ENCODE measurements around the gene TMEM92.
A peak's percentile ranks its signal among the peaks of the same experiment; 100 is the strongest.
"Not testable (repeated sequence)": the region's sequence is repeated elsewhere in the genome, so short reads cannot be mapped to it uniquely, and the experiment has no call there.

TMEM92 gene

GRCh38 chr17:50262001-50262794 lies 12.1 kb upstream of the TMEM92 start:
- DNase-seq (ENCODE audit: low read depth) = no peak

- no peak for DNase-seq (ENCODE audit: low read depth)
These were observed 10.7 kb upstream of the TMEM92 start for GRCh38 chr17:50263331-50264262.

- DNase-seq (ENCODE audit: low read depth) = no peak
These were observed 9.8 kb upstream of the TMEM92 start for GRCh38 chr17:50264263-50265113.

- DNase-seq (ENCODE audit: low read depth) = no peak
These were observed 9.1 kb upstream of the TMEM92 start for GRCh38 chr17:50265212-50265611.

GRCh38 chr17:50265690-50266315 lies 8.5 kb upstream of the TMEM92 start:
- DNase-seq (ENCODE audit: low read depth) = no peak

GRCh38 chr17:50266384-50267073 lies 7.7 kb upstream of the TMEM92 start:
- DNase-seq (ENCODE audit: low read depth) = no peak

GRCh38 chr17:50267074-50267841 lies 7.0 kb upstream of the TMEM92 start:
- no peak for DNase-seq (ENCODE audit: low read depth)

GRCh38 chr17:50268026-50268425 lies 6.2 kb upstream of the TMEM92 start:
- DNase-seq (ENCODE audit: low read depth) = no peak

GRCh38 chr17:50268743-50269275 lies 5.5 kb upstream of the TMEM92 start:
- no peak for DNase-seq (ENCODE audit: low read depth)

- peak; percentile 64 for DNase-seq (ENCODE audit: low read depth)
These were observed 4.5 kb upstream of the TMEM92 start for GRCh38 chr17:50269477-50270434.

- DNase-seq (ENCODE audit: low read depth) = no peak
These were observed 3.6 kb upstream of the TMEM92 start for GRCh38 chr17:50270435-50271362.

GRCh38 chr17:50271363-50271750 lies 2.9 kb upstream of the TMEM92 start:
- not testable (repeated sequence) for DNase-seq (ENCODE audit: low read depth)

GRCh38 chr17:50272246-50272645 lies 2.0 kb upstream of the TMEM92 start:
- DNase-seq (ENCODE audit: low read depth) = no peak

GRCh38 chr17:50272711-50273653 lies 1.3 kb upstream of the TMEM92 start:
- DNase-seq (ENCODE audit: low read depth) = peak; percentile 50

GRCh38 chr17:50273654-50274040 lies 619 bp upstream of the TMEM92 start:
- no peak for DNase-seq (ENCODE audit: low read depth)

GRCh38 chr17:50274897-50275221 lies 593 bp downstream of the TMEM92 start:
- DNase-seq (ENCODE audit: low read depth) = no peak

GRCh38 chr17:50275279-50275678 lies 1.0 kb downstream of the TMEM92 start:
- no peak for DNase-seq (ENCODE audit: low read depth)
